ENCODE data around the gene TRIM64.
"Not testable (repeated sequence)": the region's sequence is repeated elsewhere in the genome, so short reads cannot be mapped to it uniquely, and the experiment has no call there.

Gene TRIM64, protein sequence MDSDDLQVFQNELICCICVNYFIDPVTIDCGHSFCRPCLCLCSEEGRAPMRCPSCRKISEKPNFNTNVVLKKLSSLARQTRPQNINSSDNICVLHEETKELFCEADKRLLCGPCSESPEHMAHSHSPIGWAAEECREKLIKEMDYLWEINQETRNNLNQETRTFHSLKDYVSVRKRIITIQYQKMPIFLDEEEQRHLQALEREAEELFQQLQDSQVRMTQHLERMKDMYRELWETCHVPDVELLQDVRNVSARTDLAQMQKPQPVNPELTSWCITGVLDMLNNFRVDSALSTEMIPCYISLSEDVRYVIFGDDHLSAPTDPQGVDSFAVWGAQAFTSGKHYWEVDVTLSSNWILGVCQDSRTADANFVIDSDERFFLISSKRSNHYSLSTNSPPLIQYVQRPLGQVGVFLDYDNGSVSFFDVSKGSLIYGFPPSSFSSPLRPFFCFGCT

DNA sequence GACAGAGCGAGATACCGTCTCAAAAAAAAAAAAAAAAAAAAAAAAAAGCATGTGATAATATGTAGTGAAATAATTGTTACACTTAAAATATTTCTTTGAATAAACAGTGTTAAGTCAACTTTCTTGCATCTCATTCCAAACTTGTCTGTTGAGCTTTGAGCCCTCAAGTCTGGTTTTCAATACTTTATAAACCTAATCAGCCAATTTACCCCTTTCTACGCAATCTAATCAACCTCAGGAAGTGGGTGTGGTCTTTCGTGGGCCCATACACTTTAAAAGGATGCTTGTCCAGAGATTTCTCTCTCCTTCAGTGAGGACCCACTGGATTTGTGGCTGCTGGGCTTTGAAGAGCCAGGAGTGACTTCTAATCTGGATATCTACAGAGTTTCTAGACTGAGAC is at the start of gene TRIM64:
Gene TRIM64 (plus strand): TSS at position 301 of the 400 bp plus-strand sequence. CDS start 2,467 bp downstream, outside the sequence.
- not testable (repeated sequence) for DNase-seq

DNA sequence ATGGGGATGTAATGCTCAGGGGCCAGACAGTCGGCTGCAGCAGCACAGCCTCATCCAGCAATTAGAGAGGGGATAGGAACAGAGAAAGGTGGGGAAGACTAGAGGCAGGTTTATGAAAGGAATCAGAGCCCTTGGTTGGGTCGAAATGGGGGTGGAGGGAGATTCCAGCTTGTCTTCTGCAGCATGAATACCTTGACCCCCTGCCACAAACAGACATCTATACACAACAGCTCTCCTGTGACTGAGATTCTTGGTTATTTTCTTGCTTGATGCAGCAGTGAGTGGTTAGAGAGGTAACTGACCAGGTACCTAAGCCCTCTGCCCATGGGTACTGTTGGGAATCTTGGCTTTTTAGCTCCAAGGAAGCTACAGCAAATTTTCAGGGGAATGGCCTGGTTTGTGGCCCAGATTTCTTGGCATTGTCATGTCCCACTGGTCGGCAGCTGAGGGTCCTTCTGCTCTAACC is 43.6 kb upstream of the TRIM64 start, which contains the start of gene TRIM49D1:
Gene TRIM49D1 (minus strand): TSS at position 51 of the 466 bp plus-strand sequence. CDS start 4,535 bp downstream, outside the sequence.
- no peak for DNase-seq

DNA sequence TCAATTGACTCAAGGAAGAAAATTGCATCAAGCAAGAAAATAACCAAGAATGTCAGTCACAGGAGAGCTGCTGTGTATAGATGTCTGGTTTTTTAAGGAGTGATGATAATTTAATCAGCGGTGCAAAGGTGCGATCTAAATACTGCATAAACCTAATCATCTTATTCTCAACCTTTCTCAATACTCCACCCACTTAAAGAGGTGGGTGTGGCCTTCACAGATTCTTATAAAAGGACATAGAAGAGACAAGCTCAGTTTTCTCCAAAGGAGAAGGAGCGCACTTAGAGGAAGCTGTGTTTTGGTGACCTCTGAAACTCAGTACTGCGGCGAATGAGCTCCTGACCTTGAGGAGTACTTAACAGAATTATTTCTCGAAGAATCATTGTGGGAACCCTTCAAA is 42.1 kb upstream of the TRIM64 start, which contains the start of gene TRIM49D2:
Gene TRIM49D2 (plus strand): TSS at position 301 of the 400 bp plus-strand sequence. CDS start 2,698 bp downstream, outside the sequence.
- DNase-seq = not testable (repeated sequence)

DNA sequence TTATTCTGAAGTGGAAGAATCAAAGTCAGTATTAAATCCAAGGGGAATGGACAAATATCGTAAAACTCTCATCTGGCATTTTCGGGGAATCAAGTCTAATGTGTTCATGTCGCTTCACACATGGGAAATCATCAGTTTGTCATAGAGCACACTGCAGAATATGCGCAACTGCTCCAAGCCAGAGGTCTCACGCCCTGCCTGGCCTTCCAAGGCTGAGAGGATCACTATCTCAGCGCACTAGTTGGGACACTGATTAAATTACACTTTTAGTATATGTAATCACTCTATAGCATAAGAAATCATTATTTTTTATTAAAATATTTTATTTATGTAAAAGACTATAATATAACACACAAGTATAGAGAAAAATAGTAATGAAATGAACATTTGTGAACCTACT is 5.0 kb upstream of the TRIM64 start:
- DNase-seq = not testable (repeated sequence)
